ENCODE results near the gene SLFN14.
A peak's percentile ranks its signal among the peaks of the same experiment; 100 is the strongest.
"Not testable (repeated sequence)": the region's sequence is repeated elsewhere in the genome, so short reads cannot be mapped to it uniquely, and the experiment has no call there.

Gene SLFN14

DNA sequence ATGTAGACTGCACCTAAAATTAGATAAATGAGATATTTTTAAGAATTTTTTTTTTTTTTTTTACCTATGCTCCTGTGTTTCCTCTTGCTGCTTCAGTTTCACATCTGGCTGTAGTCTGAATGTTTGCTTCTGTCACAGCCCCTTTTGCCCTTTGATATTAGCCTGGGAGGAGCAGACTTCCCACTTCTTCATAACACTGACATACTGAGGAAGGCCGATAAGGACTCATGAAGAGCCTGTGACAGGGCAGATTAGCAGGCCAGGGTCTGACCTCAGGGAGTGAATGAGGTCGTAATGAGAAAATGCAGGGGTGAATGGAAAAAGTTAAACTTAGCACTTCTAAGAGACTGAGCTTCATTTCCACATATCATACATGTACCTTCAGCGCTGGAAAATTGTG, at the start of gene SLFN14:
Gene SLFN14, minus strand, starts transcription at position 117 of the 400 bp plus-strand sequence. CDS start 2,757 bp downstream, outside the sequence.
- DNase-seq = no peak

DNA sequence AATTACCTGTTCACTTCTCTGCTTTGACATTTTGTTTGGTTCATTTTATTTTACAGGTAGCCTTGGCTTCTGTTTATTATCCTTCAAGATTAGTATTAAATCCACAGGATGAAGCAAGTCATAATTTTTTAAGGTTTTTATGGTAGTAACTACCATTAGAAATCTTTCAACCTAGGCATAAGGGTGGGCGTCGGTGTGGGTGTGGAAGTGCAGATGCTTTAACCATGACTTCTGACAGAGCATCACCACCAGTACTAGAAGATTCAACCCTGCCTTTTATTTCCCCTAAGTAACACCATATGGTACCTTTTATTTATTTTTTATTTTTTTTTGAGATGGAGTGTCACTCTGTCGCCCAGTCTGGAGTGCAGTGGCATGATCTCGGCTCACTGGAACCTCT, 49.2 kb upstream of the SLFN14 start:
- no peak for DNase-seq

DNA sequence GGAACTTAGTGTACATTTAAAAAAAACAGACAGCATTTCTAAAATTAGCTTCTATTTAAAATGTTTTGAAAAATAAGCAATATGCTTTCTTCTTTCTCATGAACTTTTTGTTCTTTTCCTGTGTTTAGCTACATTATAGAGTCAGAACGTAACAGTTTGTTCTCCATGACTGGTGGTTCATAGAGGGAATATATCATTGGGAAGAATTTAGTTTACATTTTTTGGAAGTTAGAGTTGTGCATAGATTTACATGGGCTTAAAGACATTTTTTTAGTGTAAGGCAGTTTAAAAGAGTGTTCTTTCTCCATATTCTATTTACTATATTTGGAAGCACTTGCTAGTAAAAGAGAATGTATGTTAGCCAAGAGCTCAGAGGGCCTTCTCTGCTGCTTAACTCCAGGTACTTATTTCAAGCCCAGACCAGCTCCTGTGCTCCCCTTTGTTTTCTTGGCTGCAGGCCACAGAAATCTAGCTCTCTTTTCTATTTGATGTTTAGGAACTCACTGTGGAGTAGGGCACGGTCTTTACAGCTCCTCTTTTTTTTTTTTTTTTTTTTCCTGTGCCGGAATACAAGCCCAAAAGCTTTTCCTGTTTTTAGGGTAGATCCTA, 46.7 kb upstream of the SLFN14 start:
- DNase-seq = no peak

DNA sequence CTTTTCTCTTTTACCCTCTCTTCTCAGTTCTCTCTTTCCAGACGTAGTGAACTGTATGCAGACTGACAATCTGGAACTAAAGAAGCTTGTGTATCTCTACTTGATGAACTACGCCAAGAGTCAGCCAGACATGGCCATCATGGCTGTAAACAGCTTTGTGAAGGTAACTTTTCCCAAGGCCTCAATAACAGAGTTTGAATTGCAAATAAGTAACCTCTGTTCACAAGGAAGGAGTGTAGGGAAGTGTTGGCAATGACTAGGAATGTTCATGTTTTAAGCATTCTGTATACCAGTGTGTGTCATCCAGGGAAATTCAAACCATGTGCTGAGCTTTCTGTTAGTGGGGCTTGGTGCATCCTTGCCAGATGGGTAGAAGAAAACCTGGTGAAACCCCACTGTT, 45.1 kb upstream of the SLFN14 start:
- DNase-seq = no peak

DNA sequence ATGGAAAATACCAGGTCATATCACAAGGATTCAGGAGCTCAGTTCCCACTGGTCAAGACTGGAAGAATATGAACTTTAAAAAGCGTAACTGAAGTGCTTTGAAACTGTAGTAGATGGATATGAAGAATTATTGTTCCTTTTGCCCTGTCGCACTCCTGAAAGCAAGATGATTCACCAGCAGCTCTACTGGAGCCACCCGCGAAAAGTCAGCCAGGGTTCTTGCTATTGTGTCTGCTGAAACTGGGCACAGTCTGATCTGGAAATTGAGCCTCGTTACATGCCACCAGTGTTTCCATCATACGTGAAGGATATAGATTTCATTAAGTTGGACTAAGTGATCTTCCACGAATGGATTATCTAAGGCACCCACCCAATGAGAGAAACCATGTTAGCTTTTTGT, 43.1 kb upstream of the SLFN14 start:
- DNase-seq = no peak

DNA sequence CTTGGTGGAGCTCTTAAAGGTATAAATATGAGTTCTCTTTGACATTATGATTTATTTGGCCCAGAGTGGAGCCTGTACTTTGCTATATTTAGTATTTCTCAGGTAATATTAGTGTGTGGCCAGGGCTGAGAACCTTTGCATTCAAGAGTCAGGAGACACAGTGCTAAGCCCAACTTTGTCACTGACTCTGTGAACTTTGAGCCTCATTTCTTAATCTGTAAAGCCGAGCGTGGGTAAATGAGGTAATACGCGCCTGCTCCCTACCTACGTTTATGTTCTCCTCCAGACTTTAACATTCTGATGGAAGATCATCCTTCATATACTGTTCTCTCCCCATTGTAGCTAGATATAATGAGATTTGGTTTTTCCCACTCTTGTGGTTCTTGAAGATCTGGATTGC, 37.0 kb upstream of the SLFN14 start:
- no peak for DNase-seq

DNA sequence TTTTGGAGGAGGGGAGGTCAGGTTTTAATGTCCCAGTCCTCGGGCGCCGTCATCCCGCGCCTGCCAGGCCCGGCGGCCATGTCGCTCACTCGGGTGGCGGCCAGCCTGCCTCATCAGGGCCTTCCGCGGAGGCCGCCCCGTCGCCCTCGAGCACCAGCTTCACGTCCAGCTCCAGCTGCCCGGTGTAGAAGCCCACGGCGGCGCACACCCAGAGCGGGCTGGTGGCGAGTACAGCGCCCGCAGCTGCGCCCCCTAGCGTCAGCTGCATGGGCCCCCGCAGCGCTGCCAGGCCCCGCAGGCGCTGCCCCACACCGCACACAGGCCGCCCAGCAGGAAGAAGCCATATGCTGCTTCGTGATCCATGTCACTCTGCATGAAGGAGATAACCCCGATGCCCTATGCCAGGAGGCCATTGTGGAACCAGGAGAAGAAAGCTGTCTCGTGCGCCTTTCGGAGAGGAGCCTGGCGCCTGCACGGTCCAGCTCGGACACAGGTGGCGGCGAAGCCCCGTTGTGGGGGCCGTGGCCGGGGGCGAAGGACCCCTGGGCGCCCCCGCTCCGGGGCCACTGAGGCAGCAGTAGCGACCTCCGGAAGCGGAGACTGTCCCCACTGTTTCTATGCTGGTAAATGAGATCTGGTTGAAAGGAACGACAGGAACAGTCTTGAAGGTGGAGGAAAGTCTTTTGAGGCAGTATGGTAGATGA, 36.1 kb upstream of the SLFN14 start:
- no peak for DNase-seq

DNA sequence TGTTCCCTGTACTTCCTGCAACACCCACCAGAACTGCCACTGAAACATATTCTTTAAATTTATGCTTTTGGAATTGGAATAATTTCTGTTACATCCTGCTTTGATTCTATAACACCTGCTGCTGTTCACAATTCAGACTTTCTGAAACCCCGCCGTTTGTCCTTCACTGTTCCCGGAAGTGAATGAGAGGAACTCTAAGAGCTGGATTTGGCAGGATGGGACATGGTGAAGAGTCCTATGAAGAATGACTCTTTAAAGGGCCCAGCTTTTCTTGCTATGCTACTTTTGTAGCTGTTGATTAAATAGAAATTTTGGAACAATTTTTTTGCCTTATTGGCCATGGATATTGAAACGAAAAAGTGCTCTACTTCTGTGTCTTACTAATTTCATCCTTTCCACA, 35.5 kb upstream of the SLFN14 start:
- DNase-seq = no peak

DNA sequence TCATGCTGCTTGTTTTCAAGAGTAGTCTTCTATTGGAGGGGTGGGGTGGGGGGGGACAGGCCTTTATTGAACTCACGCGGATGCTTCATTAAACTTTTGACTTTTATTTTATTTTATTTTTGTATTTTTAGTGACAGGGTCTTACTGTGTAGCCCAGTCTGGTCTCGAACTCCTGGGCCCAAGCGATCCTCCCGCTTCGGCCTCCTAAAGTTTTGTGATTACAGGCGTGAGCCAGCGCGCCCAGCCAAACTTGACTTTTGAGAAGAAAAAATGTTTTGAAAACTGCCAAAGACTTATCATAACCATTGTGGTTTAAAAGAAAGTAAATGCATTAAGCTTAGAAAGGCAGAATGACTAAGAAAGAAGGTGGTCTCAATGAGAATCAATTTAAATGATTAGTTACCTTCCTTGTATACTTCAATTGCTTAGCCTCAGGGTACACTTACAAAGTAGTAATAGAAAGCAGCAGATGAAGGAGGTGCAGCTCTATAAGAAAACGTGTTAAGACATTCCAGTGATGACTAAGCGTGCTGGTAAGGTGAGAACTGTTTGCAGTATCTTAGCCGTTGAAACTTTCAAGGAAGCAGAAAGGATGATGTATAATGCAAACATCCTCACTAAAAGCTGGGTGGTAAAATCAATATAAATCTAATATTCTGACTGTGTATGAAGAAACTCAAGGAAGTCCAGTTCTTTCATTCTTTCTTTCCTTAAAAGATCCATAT, 27.7 kb upstream of the SLFN14 start:
- no peak for DNase-seq

DNA sequence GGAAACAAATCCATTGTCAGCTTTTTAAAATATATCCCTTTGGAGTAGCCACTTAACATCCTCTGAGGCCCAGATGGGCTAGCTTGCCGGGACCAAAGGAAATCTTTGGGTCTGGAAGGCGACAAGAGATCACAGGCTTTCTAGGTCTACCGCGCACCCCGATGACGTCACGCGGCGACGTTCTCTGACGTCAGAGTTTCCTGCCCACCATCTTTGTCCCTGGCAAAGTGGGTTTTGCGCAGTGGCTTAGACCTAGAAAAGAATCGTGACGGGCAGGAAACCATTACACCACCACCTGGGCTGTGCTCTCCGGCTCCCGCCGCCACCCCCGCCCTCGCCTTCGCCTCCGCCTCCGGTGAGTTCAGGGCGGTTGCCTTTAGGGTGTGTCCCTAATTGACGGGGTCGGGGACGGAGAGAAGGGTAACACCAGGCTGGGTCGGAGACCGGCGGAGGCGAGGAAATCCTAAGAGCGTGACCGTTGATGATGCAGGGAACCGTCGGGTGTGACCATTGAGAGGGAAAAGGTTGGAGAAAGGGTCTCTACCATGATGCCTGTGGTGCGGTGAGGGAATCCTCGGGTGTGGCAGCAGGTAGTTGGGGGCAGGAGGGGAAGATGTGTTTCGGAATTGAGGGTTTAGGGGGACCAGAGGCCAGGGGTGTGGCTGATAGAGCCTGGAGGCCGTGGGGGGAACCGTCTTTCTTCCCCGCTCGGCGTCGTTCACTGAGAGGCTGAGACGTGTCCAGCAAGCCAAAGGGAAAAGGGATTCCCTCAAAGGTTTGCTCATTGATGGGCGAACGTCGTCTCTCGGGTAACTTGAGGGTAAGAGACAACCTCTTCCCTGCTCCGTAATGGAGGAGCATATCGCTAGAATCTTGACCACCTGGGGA, 26.7 kb upstream of the SLFN14 start, which contains the start of gene AP2B1:
Gene AP2B1, plus strand, starts transcription at position 249 of the 888 bp plus-strand sequence. CDS start 6,709 bp downstream, outside the sequence.
- DNase-seq = peak; percentile 100

DNA sequence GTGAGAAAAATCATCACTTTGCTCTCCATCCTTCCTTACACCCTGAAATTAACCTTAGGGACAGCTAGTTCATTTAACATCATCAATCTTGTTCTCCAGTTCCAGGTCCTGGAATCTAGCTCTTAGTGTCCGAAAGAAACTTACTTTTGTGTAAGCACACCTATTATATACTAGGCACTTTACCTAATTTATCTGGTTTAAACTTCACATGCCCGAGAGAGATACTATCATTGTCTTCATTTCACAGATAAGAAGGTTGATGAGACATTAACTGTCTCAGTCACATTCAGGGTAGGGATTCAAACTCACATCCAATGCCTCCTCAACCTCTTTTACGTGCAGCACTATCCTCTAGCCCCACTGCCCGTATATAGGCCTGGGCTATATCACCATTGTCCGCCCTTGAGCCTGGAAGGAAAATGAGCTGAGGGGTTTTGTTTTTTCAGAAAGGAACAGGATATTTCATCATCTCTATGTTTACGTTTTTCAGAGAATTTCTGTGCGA, 26.0 kb upstream of the SLFN14 start:
- peak; percentile 61 for DNase-seq

DNA sequence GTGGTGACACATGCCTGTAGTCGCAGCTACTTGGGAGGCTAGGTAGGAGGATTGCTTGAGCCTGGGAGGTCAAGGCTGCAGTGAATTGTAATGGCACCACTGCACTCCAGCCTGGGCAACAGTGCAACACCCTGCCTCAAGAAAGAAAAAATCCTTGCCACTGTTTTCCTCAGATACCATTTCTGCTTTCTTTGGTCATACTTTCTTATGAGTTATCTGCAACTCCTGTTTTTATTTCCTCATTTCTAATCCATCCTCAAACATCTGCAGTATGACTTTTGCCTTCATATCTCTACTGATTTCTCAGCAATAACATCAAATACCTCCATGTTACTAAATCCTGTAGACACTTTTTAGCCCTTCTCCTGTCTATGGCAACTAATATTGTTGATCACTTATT, 23.4 kb upstream of the SLFN14 start:
- DNase-seq = no peak

DNA sequence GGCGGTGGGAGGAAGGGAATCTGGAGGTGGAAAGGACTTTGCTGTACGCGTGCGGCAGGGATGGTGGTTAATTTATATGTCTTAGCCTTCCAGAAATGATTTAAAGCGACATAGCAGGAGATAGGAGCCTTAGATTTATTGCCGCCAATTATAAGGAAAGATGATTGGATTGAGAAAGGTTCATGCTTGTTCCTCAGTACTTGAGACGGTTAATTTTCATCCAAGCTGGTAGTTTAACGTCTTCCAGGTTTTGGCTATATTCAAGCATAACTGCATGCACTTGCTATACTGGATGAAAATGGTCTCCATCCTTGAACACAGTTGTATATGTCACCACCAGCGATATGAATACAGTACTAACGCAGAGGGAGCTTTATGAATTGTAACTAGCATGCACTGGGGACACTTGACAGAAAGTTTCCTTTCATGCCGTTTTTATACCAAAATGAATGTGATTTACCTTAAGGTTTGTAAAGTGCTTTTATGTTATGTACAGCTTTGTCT, 18.4 kb upstream of the SLFN14 start:
- DNase-seq = no peak

DNA sequence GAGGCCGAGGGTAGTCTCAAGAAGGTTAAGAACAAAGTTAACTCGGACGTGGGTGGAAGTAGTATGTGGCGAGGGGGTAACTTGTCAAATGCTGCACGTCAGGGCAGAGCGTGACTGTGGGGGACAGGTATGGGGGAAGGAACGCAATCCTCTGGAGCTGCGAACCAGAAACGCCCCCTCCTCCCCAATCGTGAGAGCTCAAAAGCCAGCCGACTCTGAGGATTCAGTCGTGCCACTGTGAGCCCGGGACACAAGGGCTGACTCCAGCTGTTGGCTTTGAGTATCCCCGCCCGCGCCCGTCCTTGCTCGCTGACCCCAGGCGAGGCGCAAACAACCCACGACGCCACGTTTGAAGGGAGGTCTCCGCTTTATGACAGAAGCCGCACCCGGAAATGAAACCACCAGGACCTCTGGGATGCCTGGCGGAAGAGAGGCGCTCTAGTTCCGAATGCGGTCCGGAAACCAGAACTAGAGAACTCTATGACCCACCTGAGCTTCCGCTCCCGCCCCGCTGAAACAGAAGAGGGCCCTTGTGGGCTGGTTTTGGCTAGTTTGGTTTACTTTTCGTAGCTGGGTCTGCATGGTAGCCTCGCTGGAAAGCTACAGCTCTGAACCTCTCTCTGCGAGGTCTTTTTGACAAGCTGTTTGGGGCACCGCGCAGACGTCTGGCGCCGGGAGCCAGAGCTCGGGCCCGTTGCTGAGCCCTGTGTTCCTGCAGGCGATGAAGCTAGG, 17.7 kb upstream of the SLFN14 start, which contains the start of gene PEX12:
Gene PEX12, minus strand, starts transcription at position 375 of the 732 bp plus-strand sequence. CDS start 550 bp downstream, outside the sequence.
- peak; percentile 88 for DNase-seq

DNA sequence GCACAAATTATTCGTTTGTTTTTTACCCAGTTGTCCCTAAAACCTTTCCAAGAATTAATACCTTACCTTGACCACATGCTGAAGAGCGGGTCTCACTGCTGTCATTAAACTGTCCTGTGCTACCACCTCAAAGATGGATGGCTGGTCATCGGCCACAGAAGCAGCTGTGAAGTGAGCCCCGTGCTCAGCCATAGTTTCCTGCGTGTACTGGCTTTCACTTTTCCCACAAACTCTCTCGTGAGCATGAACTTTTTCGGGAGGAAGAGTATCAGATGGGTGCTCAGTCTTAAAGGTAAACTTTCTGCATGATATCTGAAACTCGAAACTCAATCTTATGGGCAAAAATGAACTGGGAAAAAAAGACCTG, 17.2 kb upstream of the SLFN14 start:
- no peak for DNase-seq

DNA sequence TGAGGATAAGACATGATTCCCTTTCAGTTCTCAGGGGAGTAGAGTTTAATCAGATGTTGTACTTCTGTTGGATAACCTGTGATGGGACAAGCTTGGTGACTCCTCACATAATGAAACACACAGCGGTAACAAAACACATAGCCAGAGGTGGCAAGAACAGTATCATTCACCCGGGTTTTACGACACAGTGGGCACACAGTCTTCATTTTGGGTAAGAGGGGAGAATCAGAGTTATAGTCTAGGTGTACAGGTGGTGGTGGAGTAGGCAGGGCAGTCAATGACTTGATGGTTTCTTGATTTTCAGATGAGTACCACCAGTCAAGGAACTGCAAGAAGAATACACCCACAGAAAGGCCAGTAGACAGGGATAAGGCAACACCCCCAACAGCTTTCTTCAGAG, 15.1 kb upstream of the SLFN14 start:
- no peak for DNase-seq

DNA sequence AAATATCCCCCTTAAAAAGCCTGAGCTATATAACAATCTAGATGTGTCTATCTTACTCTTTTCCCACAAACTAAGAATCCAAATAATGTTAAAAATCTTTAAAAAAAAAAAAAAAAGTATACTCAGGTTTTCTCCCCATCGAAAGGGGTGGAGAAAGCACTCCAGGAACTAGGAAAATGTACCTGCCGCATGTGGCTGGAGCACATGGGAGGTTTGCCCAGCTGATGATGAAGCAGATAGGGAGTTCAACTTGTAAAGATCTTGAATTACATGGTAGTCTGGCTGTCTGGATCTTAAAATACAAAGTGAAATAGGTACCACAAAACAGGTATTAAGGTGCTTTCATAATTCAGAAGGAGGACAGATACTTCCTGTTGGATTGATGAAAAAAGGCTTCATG, 8.8 kb upstream of the SLFN14 start:
- no peak for DNase-seq

DNA sequence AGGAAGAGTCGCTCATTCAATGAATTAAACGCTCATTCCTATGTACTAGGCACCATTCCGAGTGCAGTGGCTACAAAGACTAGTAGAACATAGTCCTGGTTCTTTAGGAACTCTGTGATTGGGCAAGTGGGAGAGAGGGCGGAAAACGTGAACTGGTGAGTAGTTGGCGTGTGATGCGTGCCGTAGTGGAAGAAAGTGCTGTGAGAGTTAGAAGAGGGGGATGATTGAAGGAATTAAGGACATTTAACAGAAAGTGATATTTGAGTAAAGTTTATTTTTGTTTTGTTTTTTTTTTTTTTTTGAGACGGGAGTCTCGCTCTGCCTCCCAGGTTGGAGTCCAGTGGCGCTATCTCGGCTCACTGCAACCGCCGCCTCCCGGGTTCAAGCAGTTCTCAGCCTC, 7.9 kb upstream of the SLFN14 start:
- peak; percentile 64 for DNase-seq

DNA sequence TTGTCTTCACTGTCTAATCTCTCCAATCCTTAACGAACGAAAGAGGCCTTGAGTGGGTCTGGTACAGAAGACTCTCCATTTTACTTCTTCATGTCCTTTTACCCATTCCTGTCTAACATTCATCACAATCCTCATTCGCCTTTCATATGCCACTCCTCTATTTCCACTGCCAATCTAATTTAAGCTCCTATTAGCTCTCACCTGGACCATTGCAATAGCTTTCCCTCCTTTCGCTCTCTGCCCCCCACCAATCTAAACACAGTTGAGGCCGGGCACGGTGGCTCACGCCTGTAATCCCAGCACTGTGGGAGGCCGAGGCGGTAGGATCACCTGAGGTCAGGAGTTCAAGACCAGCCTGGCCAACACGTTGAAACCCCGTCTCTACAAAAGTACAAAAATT, 6.3 kb upstream of the SLFN14 start:
- no peak for DNase-seq

DNA sequence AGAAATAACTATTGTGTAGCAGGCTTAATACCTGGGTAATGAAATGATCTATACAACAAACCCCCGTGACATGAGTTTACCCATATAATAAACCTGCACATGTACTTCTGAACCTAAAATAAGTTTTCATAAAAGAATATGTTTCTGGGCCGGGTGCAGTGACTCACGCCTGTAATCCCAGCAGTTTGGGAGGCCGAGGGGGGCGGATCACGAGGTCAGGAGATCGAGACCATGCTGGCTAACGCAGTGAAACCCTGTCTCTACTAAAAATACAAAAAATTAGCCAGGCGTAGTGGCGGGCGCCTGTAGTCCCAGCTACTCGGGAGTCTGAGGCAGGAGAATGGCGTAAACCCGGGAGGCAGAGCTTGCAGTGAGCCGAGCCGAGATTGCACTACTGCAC, 2.6 kb upstream of the SLFN14 start:
- not testable (repeated sequence) for DNase-seq

DNA sequence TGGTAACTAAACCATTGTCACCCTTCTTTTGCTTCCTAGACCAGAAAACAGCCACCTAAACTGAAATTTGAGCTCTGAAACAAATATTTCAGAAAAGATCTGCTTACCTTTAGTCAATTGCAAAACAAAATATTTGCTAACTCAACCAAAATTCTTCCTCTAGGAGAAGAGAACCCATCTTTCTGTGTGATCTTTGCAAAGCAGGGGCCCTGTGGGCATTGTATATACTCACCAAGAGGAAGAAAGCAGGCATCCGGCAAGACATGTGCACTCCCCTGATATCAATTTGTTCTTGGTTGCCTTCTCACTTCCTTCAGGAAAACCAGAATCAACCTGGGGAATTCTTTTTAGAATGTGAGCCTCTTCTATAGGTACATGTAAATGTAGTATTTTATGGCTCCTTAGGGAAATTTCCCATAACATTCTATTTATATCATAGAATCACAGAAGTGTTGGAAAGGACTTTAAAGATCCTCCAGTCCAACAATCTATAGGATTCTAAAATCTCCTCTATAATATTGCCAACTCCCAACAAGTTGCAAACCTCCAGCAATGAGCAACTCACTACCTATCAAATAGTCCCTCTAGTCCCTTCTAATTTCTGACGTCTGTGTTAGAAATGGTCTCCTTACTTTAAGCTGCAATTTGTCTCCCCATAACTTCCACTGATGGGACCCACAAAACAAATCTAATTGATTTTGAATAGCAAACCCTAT, 966 bp downstream of the SLFN14 start:
- DNase-seq = no peak
